ENCODE results near the gene KAT8. TPM values are rescaled to one million over a fixed set of nuclear protein-coding genes. Genes with fewer than 3 reads are reported as not detected.

Gene KAT8
- total and polyA plus RNA-seq, 9 of the 15 experiments (the other 6 are each of a cell fraction or from before 2014, with no cell fraction given): 10.0 to 98.5 (median 76.4) TPM

DNA sequence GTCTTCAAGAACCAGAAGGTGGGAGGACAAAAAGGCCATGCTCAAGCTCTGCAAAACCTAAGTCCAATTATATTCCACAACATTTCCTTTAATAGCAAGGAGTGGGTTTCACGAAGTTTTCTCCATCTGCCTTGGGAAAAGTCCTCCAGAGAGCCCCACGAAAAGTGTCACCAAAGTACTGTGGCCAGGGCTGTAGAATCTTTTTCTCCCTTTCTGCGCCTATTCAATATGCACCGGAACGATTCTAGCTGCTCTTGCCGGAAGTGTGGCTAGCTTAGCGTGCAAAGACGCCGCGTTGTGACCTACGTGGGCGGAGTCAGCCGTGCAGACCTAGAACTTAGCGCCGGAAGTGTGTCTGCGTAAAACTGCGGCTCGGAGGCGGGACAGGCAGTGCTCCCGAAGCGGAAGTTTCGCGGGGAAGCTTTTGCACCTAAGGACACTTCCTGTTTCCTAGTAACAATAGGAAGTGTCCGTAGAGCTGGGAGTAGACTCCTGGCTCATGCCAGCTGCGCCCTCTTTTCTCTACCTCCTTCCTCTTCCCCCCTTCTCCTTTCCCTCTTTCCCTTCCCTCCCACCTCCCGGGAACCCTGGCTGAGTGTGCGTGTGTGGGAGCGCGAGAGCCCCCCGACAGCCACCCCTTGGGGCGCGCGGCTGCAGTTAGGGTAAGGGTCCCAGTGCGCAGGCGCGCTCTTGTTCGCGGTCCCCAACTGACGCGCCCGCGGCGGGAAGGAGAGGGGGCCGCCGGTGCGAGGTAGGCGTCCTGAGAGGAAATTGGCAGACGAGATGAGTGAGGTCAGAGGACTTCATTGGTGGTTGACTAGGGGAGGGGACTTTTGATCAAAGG lies 43.3 kb upstream of the KAT8 start, which contains the start of the genes ZNF646 and ZNF668 (continued):
- no peak for TF ChIP-seq ZBTB1 (CRISPR knock-in tag; IDR thresholded peaks at IDR 0.05; ENCODE audit: borderline replicate concordance, low read depth)
- TF ChIP-seq MAZ (CRISPR knock-in tag; conservative IDR thresholded peaks at IDR 0.05 in 1 of 2, IDR thresholded peaks at IDR 0.05 in 1 of 2): peak; percentile 71 to 72; a peak in 3 of 4 replicates
- no peak for TF ChIP-seq ZNF79 (CRISPR knock-in tag; IDR thresholded peaks at IDR 0.05; ENCODE audit: low read depth)
- no peak for TF ChIP-seq JUN (IDR thresholded peaks at IDR 0.05; ENCODE audit: borderline replicate concordance, low read depth, low read length)
- no peak for TF ChIP-seq JUN (CRISPR knock-in tag; IDR thresholded peaks at IDR 0.05; ENCODE audit: borderline replicate concordance)
- no peak for TF ChIP-seq EHMT2 (IDR thresholded peaks at IDR 0.05)
- TF ChIP-seq, protein P1, sequence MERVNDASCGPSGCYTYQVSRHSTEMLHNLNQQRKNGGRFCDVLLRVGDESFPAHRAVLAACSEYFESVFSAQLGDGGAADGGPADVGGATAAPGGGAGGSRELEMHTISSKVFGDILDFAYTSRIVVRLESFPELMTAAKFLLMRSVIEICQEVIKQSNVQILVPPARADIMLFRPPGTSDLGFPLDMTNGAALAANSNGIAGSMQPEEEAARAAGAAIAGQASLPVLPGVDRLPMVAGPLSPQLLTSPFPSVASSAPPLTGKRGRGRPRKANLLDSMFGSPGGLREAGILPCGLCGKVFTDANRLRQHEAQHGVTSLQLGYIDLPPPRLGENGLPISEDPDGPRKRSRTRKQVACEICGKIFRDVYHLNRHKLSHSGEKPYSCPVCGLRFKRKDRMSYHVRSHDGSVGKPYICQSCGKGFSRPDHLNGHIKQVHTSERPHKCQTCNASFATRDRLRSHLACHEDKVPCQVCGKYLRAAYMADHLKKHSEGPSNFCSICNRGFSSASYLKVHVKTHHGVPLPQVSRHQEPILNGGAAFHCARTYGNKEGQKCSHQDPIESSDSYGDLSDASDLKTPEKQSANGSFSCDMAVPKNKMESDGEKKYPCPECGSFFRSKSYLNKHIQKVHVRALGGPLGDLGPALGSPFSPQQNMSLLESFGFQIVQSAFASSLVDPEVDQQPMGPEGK (CRISPR knock-in tag; IDR thresholded peaks at IDR 0.05; ENCODE audit: borderline replicate concordance): no peak
- 0 out of 2 replicates have a peak, but pooled peaks have one; percentile 40 for TF ChIP-seq SREBF2 (CRISPR knock-in tag; IDR thresholded peaks at IDR 0.05)
- peak; percentile 94 for TF ChIP-seq ZEB2 (IDR thresholded peaks at IDR 0.05)
- TF ChIP-seq POLR2AphosphoS2 (IDR thresholded peaks at IDR 0.05; ENCODE audit: low read length): no peak; the same call in 1 of the 2 replicates
- peak; percentile 67; the same call in 1 of the 2 replicates for TF ChIP-seq GTF2E2 (tag; IDR thresholded peaks at IDR 0.05)
- no peak for TF ChIP-seq ZNF184 (CRISPR knock-in tag; IDR thresholded peaks at IDR 0.05)
- TF ChIP-seq ZNF311 (CRISPR knock-in tag; IDR thresholded peaks at IDR 0.05): no peak
- TF ChIP-seq RBFOX2 (IDR thresholded peaks at IDR 0.05; ENCODE audit: low read depth, low read length): peak; percentile 80
- TF ChIP-seq NONO (IDR thresholded peaks at IDR 0.05; ENCODE audit: low read depth in 2 of 2, low read length in 1 of 2): no peak
- TF ChIP-seq ZSCAN29 (IDR thresholded peaks at IDR 0.05): no peak
- no peak for TF ChIP-seq ZFPM2 (CRISPR knock-in tag; IDR thresholded peaks at IDR 0.05)
- no peak for TF ChIP-seq CSDE1 (IDR thresholded peaks at IDR 0.05)
- TF ChIP-seq ZNF12 (CRISPR knock-in tag; IDR thresholded peaks at IDR 0.05): peak; percentile 63
- TF ChIP-seq CBFA2T2 (conservative IDR thresholded peaks at IDR 0.05): no peak
- TF ChIP-seq, protein P2, sequence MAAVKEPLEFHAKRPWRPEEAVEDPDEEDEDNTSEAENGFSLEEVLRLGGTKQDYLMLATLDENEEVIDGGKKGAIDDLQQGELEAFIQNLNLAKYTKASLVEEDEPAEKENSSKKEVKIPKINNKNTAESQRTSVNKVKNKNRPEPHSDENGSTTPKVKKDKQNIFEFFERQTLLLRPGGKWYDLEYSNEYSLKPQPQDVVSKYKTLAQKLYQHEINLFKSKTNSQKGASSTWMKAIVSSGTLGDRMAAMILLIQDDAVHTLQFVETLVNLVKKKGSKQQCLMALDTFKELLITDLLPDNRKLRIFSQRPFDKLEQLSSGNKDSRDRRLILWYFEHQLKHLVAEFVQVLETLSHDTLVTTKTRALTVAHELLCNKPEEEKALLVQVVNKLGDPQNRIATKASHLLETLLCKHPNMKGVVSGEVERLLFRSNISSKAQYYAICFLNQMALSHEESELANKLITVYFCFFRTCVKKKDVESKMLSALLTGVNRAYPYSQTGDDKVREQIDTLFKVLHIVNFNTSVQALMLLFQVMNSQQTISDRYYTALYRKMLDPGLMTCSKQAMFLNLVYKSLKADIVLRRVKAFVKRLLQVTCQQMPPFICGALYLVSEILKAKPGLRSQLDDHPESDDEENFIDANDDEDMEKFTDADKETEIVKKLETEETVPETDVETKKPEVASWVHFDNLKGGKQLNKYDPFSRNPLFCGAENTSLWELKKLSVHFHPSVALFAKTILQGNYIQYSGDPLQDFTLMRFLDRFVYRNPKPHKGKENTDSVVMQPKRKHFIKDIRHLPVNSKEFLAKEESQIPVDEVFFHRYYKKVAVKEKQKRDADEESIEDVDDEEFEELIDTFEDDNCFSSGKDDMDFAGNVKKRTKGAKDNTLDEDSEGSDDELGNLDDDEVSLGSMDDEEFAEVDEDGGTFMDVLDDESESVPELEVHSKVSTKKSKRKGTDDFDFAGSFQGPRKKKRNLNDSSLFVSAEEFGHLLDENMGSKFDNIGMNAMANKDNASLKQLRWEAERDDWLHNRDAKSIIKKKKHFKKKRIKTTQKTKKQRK (IDR thresholded peaks at IDR 0.05; ENCODE audit: borderline replicate concordance, low read depth, low read length): no peak
- TF ChIP-seq MCM5 (IDR thresholded peaks at IDR 0.05; ENCODE audit: low read depth): no peak
